NCI-H1930 (cell line): ENCODE data around the gene MBNL2.

ENCODE experiments used
- DNase-seq, 2 experiments: peaks; one replicate each; lab custom pipeline; 2025; lab: John Stamatoyannopoulos, UW

Gene MBNL2

GRCh38 chr13:97423300-97424045 is 201.3 kb downstream of the MBNL2 start:
- DNase-seq = no peak

GRCh38 chr13:97425590-97425989 is 203.5 kb downstream of the MBNL2 start:
- no peak for DNase-seq

- DNase-seq = no peak
Measured at GRCh38 chr13:97426695-97427094, 204.6 kb downstream of the MBNL2 start.

GRCh38 chr13:97429681-97430081 is 207.5 kb downstream of the MBNL2 start:
- peak in 1 of 2 experiments; percentile 27 for DNase-seq

GRCh38 chr13:97430296-97430695 is 208.2 kb downstream of the MBNL2 start:
- DNase-seq = no peak

- DNase-seq = no peak
Measured at GRCh38 chr13:97431171-97431764, 209.1 kb downstream of the MBNL2 start.

GRCh38 chr13:97432232-97432916 is 210.2 kb downstream of the MBNL2 start:
- DNase-seq = no peak

GRCh38 chr13:97432917-97433726 is 211.0 kb downstream of the MBNL2 start:
- DNase-seq = peak; percentile 99 to 100

- DNase-seq = peak; percentile 85 to 94
Measured at GRCh38 chr13:97433727-97434396, 211.7 kb downstream of the MBNL2 start, which contains the start of gene RAP2A. RAP2A (plus strand) TSS chr13:97434169; CDS start chr13:97434471, 302 bp downstream.

GRCh38 chr13:97434397-97435201 is 212.5 kb downstream of the MBNL2 start:
- DNase-seq = no peak

GRCh38 chr13:97435323-97435722 is 213.2 kb downstream of the MBNL2 start:
- no peak for DNase-seq

GRCh38 chr13:97435794-97436193 is 213.7 kb downstream of the MBNL2 start:
- no peak for DNase-seq

GRCh38 chr13:97436845-97437244 is 214.7 kb downstream of the MBNL2 start:
- no peak for DNase-seq

GRCh38 chr13:97437729-97438128 is 215.6 kb downstream of the MBNL2 start:
- DNase-seq = no peak

- DNase-seq = no peak
Measured at GRCh38 chr13:97438856-97439595, 216.9 kb downstream of the MBNL2 start.

- no peak for DNase-seq
Measured at GRCh38 chr13:97440598-97441170, 218.6 kb downstream of the MBNL2 start.

- DNase-seq = no peak
Measured at GRCh38 chr13:97441368-97441767, 219.2 kb downstream of the MBNL2 start.
